ENCODE results near the gene DNAJC16. TPM values are rescaled to one million over a fixed set of nuclear protein-coding genes. Genes with fewer than 3 reads are reported as not detected.

Gene DNAJC16
- total RNA-seq, 1 experiment from 2014 or later, result 20.7 TPM

DNA sequence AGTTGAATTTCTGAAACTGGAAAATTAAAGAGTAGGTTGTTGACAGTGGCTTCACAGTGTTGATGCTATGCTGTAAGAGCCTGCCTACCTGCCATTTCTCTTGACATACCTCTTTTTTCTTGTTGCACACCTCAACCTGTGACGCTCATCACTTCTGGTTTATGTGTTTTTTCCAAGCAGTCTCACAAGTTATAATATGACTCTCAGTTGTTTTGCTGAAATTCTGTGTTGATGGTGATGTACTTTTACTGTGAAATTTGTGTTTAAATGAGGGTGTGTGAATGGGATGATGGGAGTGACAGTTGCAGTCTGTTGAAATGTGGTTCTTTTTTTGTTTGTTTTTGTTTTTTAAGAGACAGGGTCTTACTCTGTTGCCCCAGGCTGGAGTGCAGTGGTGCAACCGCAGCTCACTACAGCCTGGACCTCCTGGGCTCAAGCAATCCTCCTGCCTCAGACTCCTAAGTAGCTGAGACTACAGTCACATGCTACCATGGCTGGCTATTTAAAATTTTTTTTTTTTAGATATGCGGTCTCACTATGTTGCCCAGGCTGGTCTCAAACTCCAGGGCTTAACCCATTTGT is 97.6 kb downstream of the DNAJC16 start:
- no peak overlapping the region for H2BK12ac ChIP-seq (ENCODE audit: insufficient read length, low read depth, low read length)
- no peak overlapping the region for H3K14ac ChIP-seq (ENCODE audit: insufficient read depth, low read length)
- H3K9ac ChIP-seq (ENCODE audit: extremely low read depth, insufficient read length, low read length), result no peak overlapping the region
- no peak overlapping the region for H2AK5ac ChIP-seq (ENCODE audit: insufficient read length, low read length)
- H3K18ac ChIP-seq (ENCODE audit: insufficient read length, low read depth, low read length), result no peak overlapping the region
- H4K5ac ChIP-seq (ENCODE audit: insufficient read length, low read depth, low read length), result no peak overlapping the region
- H3T11ph ChIP-seq (ENCODE audit: low read length), result no peak overlapping the region
- no peaks in the 10 kb centered on the region for H3K23me2 ChIP-seq (ENCODE audit: insufficient read length, low read depth, low read length, poor library complexity, severe bottlenecking)
- H3K4ac ChIP-seq (ENCODE audit: low read depth, low read length), result no peak overlapping the region
- DNase-seq, result no peak
- Mint-ChIP-seq H3K27me3 (ENCODE audit: low read depth) (no peaks in the 10 kb centered on the region), H3K9me3 (no peaks in the 10 kb centered on the region), H3K4me1 (peaks cover 6 to 12% of the 10 kb centered on the region in 2 experiments), H3K4me3 (no peak overlapping the region), H3K36me3 (ENCODE audit: insufficient read depth in 1 of 3, low read depth in 3 of 3) (peaks cover 9 to 29% (median 27%) of the 10 kb centered on the region in 3 experiments; a peak in 5 of 7 replicates), H3K27ac (no peak overlapping the region; a peak in 1 of 7 replicates)
- no peak overlapping the region for H2BK5ac ChIP-seq (ENCODE audit: insufficient read length, low read length)
- H2BK20ac ChIP-seq (ENCODE audit: low read depth, low read length, poor library complexity, severe bottlenecking), result no peak overlapping the region
- H3K9me3 ChIP-seq (ENCODE audit: control insufficient read depth, low read depth, low read length), result no peaks in the 10 kb centered on the region
- no peak overlapping the region for H2BK15ac ChIP-seq (ENCODE audit: low read depth, low read length)
- no peak overlapping the region for H2AFZ ChIP-seq (ENCODE audit: low read length)
- H3K79me1 ChIP-seq (ENCODE audit: insufficient read depth, low read depth, low read length, poor library complexity, severe bottlenecking), result peaks cover 6% of the 10 kb centered on the region
- no peak overlapping the region for H3K4me2 ChIP-seq (ENCODE audit: insufficient read depth, insufficient read length, low read length)
- no peak overlapping the region for H4K8ac ChIP-seq (replicated peaks; ENCODE audit: insufficient read length, low read depth, low read length)
- H3K56ac ChIP-seq (ENCODE audit: insufficient read length, low read depth, low read length), result no peak overlapping the region
- TF ChIP-seq, protein P1, sequence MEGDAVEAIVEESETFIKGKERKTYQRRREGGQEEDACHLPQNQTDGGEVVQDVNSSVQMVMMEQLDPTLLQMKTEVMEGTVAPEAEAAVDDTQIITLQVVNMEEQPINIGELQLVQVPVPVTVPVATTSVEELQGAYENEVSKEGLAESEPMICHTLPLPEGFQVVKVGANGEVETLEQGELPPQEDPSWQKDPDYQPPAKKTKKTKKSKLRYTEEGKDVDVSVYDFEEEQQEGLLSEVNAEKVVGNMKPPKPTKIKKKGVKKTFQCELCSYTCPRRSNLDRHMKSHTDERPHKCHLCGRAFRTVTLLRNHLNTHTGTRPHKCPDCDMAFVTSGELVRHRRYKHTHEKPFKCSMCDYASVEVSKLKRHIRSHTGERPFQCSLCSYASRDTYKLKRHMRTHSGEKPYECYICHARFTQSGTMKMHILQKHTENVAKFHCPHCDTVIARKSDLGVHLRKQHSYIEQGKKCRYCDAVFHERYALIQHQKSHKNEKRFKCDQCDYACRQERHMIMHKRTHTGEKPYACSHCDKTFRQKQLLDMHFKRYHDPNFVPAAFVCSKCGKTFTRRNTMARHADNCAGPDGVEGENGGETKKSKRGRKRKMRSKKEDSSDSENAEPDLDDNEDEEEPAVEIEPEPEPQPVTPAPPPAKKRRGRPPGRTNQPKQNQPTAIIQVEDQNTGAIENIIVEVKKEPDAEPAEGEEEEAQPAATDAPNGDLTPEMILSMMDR (conservative IDR thresholded peaks at IDR 0.05), result no peak
- H2BK120ac ChIP-seq (ENCODE audit: low read depth, low read length, poor library complexity, severe bottlenecking), result no peak overlapping the region
- H3K4me1 ChIP-seq (ENCODE audit: insufficient read depth, low read length), result no peaks in the 10 kb centered on the region; the same call in 1 of the 2 replicates
- H3K27ac ChIP-seq (ENCODE audit: insufficient read length, low read depth, low read length), result no peak overlapping the region
- no peaks in the 10 kb centered on the region for H3K27me3 ChIP-seq (ENCODE audit: insufficient read depth, low read length)
- no peak overlapping the region for H3K23ac ChIP-seq (ENCODE audit: insufficient read length, low read depth, low read length)
- H4K20me1 ChIP-seq (ENCODE audit: control insufficient read depth, insufficient read depth, insufficient read length), result no peaks in the 10 kb centered on the region
- H4K91ac ChIP-seq (ENCODE audit: insufficient read length, low read depth, low read length), result no peak overlapping the region
- H3K79me2 ChIP-seq (ENCODE audit: insufficient read depth, low read length), result peaks cover 32% of the 10 kb centered on the region; the same call in 1 of the 2 replicates
- WGBS (ENCODE audit: extremely low coverage, insufficient read length, low lambda C conversion rate), result no CpG with 5 or more reads among the region's 3 CpGs

Data from H9 (cell line).